H9 (cell line): ENCODE measurements around the gene LDHAL6B. TPM values are rescaled to one million over a fixed set of nuclear protein-coding genes. Genes with fewer than 3 reads are reported as not detected.

ENCODE experiments used
- DNase-seq: peaks from one replicate; pipeline ENCODE4 v3.0.0-alpha.2; 2017
- H2AFZ ChIP-seq: one replicate; pipeline ENCODE4 v1.6.1; 2013; ENCODE audit warnings: mild to moderate bottlenecking, low read length, control low read depth, moderate library complexity
- H2AK5ac ChIP-seq: 2 replicates; pipeline ENCODE4 v1.6.1; 2013; ENCODE audit warnings: low read length, control low read depth, mixed read lengths; ENCODE audit not compliant: insufficient read length
- H2BK120ac ChIP-seq: one replicate; pipeline ENCODE4 v1.6.1; 2013; ENCODE audit warnings: low read depth, mild to moderate bottlenecking, low read length, control low read depth, inconsistent platforms; ENCODE audit not compliant: poor library complexity, severe bottlenecking
- H2BK12ac ChIP-seq: 2 replicates; pipeline ENCODE4 v1.6.1; 2013; ENCODE audit warnings: low read length, control low read depth, mixed read lengths, low read depth; ENCODE audit not compliant: insufficient read length
- H2BK15ac ChIP-seq: 2 replicates; pipeline ENCODE4 v1.6.1; 2013; ENCODE audit warnings: low read depth, low read length, control low read depth
- H2BK20ac ChIP-seq: one replicate; pipeline ENCODE4 v1.6.1; 2013; ENCODE audit warnings: low read depth, mild to moderate bottlenecking, low read length, control low read depth, inconsistent platforms; ENCODE audit not compliant: poor library complexity, severe bottlenecking
- H2BK5ac ChIP-seq: 2 replicates; pipeline ENCODE4 v1.6.1; 2013; ENCODE audit warnings: low read length, control low read depth, mixed read lengths; ENCODE audit not compliant: insufficient read length
- H3K14ac ChIP-seq: 2 replicates; pipeline ENCODE4 v1.6.1; 2013; ENCODE audit warnings: low read length, control low read depth; ENCODE audit not compliant: insufficient read depth
- H3K18ac ChIP-seq: 2 replicates; pipeline ENCODE4 v1.6.1; 2013; ENCODE audit warnings: low read depth, mild to moderate bottlenecking, mixed read lengths, low read length, control low read depth; ENCODE audit not compliant: insufficient read length
- H3K23ac ChIP-seq: 2 replicates; pipeline ENCODE4 v1.6.1; 2013; ENCODE audit warnings: low read length, control low read depth, mixed read lengths, low read depth; ENCODE audit not compliant: insufficient read length
- H3K23me2 ChIP-seq: 2 replicates; pipeline ENCODE4 v1.6.1; 2013; ENCODE audit warnings: low read depth, mild to moderate bottlenecking, mixed read lengths, low read length, control low read depth; ENCODE audit not compliant: insufficient read length, poor library complexity, severe bottlenecking
- H3K27ac ChIP-seq: 2 replicates; pipeline ENCODE4 v1.5.1; 2013; ENCODE audit warnings: low read length, control low read depth, mixed read lengths, low read depth; ENCODE audit not compliant: insufficient read length
- H3K27me3 ChIP-seq: 2 replicates; pipeline ENCODE4 v1.6.1; 2013; ENCODE audit warnings: low read length, control low read depth, inconsistent platforms; ENCODE audit not compliant: insufficient read depth
- H3K4ac ChIP-seq: 2 replicates; pipeline ENCODE4 v1.6.1; 2013; ENCODE audit warnings: low read depth, mild to moderate bottlenecking, control low read depth, inconsistent platforms, low read length, moderate library complexity
- H3K4me1 ChIP-seq: 2 replicates; pipeline ENCODE4 v1.6.1; 2013; ENCODE audit warnings: low read length, control low read depth, inconsistent platforms; ENCODE audit not compliant: insufficient read depth
- H3K4me2 ChIP-seq: 2 replicates; pipeline ENCODE4 v1.6.1; 2013; ENCODE audit warnings: low read length, control low read depth, mixed read lengths; ENCODE audit not compliant: insufficient read length, insufficient read depth
- H3K56ac ChIP-seq: 2 replicates; pipeline ENCODE4 v1.6.1; 2013; ENCODE audit warnings: low read depth, mild to moderate bottlenecking, mixed read lengths, low read length, control low read depth; ENCODE audit not compliant: insufficient read length
- H3K79me1 ChIP-seq: 2 replicates; pipeline ENCODE4 v1.6.1; 2013; ENCODE audit warnings: low read depth, mild to moderate bottlenecking, moderate library complexity, low read length, control low read depth, inconsistent platforms; ENCODE audit not compliant: insufficient read depth, poor library complexity, severe bottlenecking
- H3K79me2 ChIP-seq: 2 replicates; pipeline ENCODE4 v1.6.1; 2013; ENCODE audit warnings: low read length, control low read depth, inconsistent platforms; ENCODE audit not compliant: insufficient read depth
- H3K9ac ChIP-seq: 2 replicates; pipeline ENCODE4 v1.6.1; 2013; ENCODE audit warnings: low read length, control low read depth, mixed read lengths; ENCODE audit not compliant: insufficient read length; ENCODE audit errors: extremely low read depth
- H3K9me3 ChIP-seq: one replicate; pipeline ENCODE4 v1.6.1; 2013; ENCODE audit warnings: low read depth, low read length, inconsistent platforms; ENCODE audit not compliant: control insufficient read depth
- H3T11ph ChIP-seq: one replicate; pipeline ENCODE4 v1.6.1; 2013; ENCODE audit warnings: mild to moderate bottlenecking, low read length, control low read depth, inconsistent platforms
- H4K20me1 ChIP-seq: one replicate; pipeline ENCODE4 v1.6.1; 2013; ENCODE audit not compliant: control insufficient read depth, insufficient read length, insufficient read depth
- H4K5ac ChIP-seq: 2 replicates; pipeline ENCODE4 v1.6.1; 2013; ENCODE audit warnings: low read depth, mild to moderate bottlenecking, mixed read lengths, low read length, control low read depth; ENCODE audit not compliant: insufficient read length
- H4K8ac ChIP-seq: replicated peaks from 2 replicates; pipeline ENCODE4 v1.6.1; 2013; ENCODE audit warnings: low read length, control low read depth, mixed read lengths, low read depth; ENCODE audit not compliant: insufficient read length
- H4K91ac ChIP-seq: 2 replicates; pipeline ENCODE4 v1.6.1; 2013; ENCODE audit warnings: low read depth, mild to moderate bottlenecking, moderate library complexity, mixed read lengths, low read length, control low read depth; ENCODE audit not compliant: insufficient read length
- H3K27ac Mint-ChIP-seq, 3 experiments: 2 replicates in 2 of 3; 3 replicates in 1 of 3; pipeline ENCODE4 v1.8.0; 2020 to 2021; ENCODE audit warnings: mixed read lengths in 3 of 3, mild to moderate bottlenecking in 1 of 3, moderate library complexity in 1 of 3
- H3K27me3 Mint-ChIP-seq: 2 replicates; pipeline ENCODE4 v1.8.0; 2021; ENCODE audit warnings: low read depth, mild to moderate bottlenecking, moderate library complexity, mixed read lengths
- H3K36me3 Mint-ChIP-seq, 3 experiments: 2 replicates in 2 of 3; 3 replicates in 1 of 3; pipeline ENCODE4 v1.8.0; 2020 to 2021; ENCODE audit warnings: low read depth in 3 of 3, mixed read lengths in 3 of 3; ENCODE audit not compliant: insufficient read depth in 1 of 3
- H3K4me1 Mint-ChIP-seq, 2 experiments: 2 replicates each; pipeline ENCODE4 v1.8.0; 2020; ENCODE audit warnings: mixed read lengths in 2 of 2
- H3K4me3 Mint-ChIP-seq, 2 experiments: 2 replicates in 1 of 2; 3 replicates in 1 of 2; pipeline ENCODE4 v1.8.0; 2020 to 2021; ENCODE audit warnings: mild to moderate bottlenecking in 2 of 2, mixed read lengths in 2 of 2, moderate library complexity in 1 of 2
- H3K9me3 Mint-ChIP-seq, 2 experiments: 2 replicates in 1 of 2; 3 replicates in 1 of 2; pipeline ENCODE4 v1.8.0; 2020; ENCODE audit warnings: mild to moderate bottlenecking in 2 of 2, mixed read lengths in 2 of 2, moderate library complexity in 1 of 2
- CTCF ChIP-seq: fragments of 200-600 bp; sonication (generic); conservative IDR thresholded peaks from 3 replicates; pipeline ENCODE4 v1.8.0; 2021; ENCODE audit warnings: antibody characterized with exemption, mild to moderate bottlenecking
- WGBS: extraction: QIAGEN DNeasy Blood & Tissue Kit; methylation state at CpG from one replicate; pipeline ENCODE4 v1.1.7; 2013; ENCODE audit warnings: missing lambda C conversion rate, low lambda C conversion rate, mixed read lengths; ENCODE audit not compliant: insufficient read length; ENCODE audit errors: extremely low coverage; 5-methylcytosine and 5-hydroxymethylcytosine counted together
- total RNA-seq: library from RNA; stranded (reverse); gene quantifications from 2 replicates; pipeline ENCODE4 v1.2.1, GENCODE V29; 2021

LDHAL6B gene
- total RNA-seq, 1 experiment from 2014 or later: not detected

- Mint-ChIP-seq H3K4me3 (no peak overlapping the region), H3K4me1 (peaks cover 2 to 9% of the 10 kb centered on the region in 2 experiments; a peak in 3 of 4 replicates), H3K9me3 (no peaks in the 10 kb centered on the region), H3K36me3 (peaks cover 10 to 71% (median 44%) of the 10 kb centered on the region in 3 experiments; a peak in 6 of 7 replicates), H3K27ac (peak overlapping the region in 1 of 3 experiments; percentile 18; a peak in 2 of 7 replicates), H3K27me3 (no peaks in the 10 kb centered on the region)
- Histone ChIP-seq H4K91ac (no peak overlapping the region), H3K79me2 (no peaks in the 10 kb centered on the region), H3K4me1 (0 out of 2 replicates have a peak, but pooled peaks cover 2% of the 10 kb centered on the region), H4K5ac (no peak overlapping the region), H2BK15ac (no peak overlapping the region), H2BK20ac (no peak overlapping the region), H3K9ac (no peak overlapping the region), H3K23me2 (no peaks in the 10 kb centered on the region), H4K20me1 (no peaks in the 10 kb centered on the region), H3K27me3 (no peaks in the 10 kb centered on the region), H2AK5ac (no peak overlapping the region), H3K18ac (no peak overlapping the region), H3K4ac (no peak overlapping the region), H3K9me3 (peaks cover 5% of the 10 kb centered on the region), H2BK12ac (no peak overlapping the region), H3K4me2 (no peak overlapping the region), H2BK120ac (no peak overlapping the region), H3K56ac (no peak overlapping the region), H3K23ac (no peak overlapping the region), H2AFZ (no peak overlapping the region), H3K14ac (no peak overlapping the region), H3K27ac (no peak overlapping the region), H3T11ph (no peak overlapping the region), H2BK5ac (no peak overlapping the region), H3K79me1 (no peaks in the 10 kb centered on the region), H4K8ac (no peak overlapping the region)
- DNase-seq: no peak
- no peak for TF ChIP-seq CTCF
- WGBS: no CpG with 5 or more reads among the region's 9 CpGs
These were observed 29.9 kb upstream of the LDHAL6B start for GRCh38 chr15:59176653-59177316.
